ENCODE measurements around the gene TARS3. TPM values are rescaled to one million over a fixed set of nuclear protein-coding genes. Genes with fewer than 3 reads are reported as not detected.

The TARS3 gene
- total RNA-seq, 4 donors from 2014 or later: 2.9 to 16.6 (median 7.8) TPM

GRCh38 chr15:101718896-101719295 is 5.4 kb downstream of the TARS3 start:
- no peak for TF ChIP-seq POLR2A (IDR thresholded peaks at IDR 0.05)
- TF ChIP-seq, protein P1, sequence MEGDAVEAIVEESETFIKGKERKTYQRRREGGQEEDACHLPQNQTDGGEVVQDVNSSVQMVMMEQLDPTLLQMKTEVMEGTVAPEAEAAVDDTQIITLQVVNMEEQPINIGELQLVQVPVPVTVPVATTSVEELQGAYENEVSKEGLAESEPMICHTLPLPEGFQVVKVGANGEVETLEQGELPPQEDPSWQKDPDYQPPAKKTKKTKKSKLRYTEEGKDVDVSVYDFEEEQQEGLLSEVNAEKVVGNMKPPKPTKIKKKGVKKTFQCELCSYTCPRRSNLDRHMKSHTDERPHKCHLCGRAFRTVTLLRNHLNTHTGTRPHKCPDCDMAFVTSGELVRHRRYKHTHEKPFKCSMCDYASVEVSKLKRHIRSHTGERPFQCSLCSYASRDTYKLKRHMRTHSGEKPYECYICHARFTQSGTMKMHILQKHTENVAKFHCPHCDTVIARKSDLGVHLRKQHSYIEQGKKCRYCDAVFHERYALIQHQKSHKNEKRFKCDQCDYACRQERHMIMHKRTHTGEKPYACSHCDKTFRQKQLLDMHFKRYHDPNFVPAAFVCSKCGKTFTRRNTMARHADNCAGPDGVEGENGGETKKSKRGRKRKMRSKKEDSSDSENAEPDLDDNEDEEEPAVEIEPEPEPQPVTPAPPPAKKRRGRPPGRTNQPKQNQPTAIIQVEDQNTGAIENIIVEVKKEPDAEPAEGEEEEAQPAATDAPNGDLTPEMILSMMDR (IDR thresholded peaks at IDR 0.05): no peak
- H3K4me3 ChIP-seq: no peak overlapping the region
- 90 to 96% methylated on average over 3 of the region's 3 CpGs for WGBS, 2 donors
- peaks cover 0 to 73% (median 14%) of the 10 kb centered on the region in 3 donors for H3K36me3 ChIP-seq
- no peaks in the 10 kb centered on the region for H3K9me3 ChIP-seq
- H3K27me3 ChIP-seq: no peaks in the 10 kb centered on the region
- no peak overlapping the region for H3K27ac ChIP-seq
- intact Hi-C loops (cut with DNase I): no loop called here
- DNase-seq: no peak
- peaks cover 6 to 24% (median 7%) of the 10 kb centered on the region in 3 donors for H3K4me1 ChIP-seq

- H3K27me3 ChIP-seq: no peaks in the 10 kb centered on the region
- TF ChIP-seq, protein P1 (IDR thresholded peaks at IDR 0.05): no peak
- TF ChIP-seq POLR2A (IDR thresholded peaks at IDR 0.05): no peak
- 92 to 96% methylated on average over 5 to 6 of the region's 6 CpGs for WGBS, 2 donors
- DNase-seq: no peak
- peaks cover 0 to 90% (median 0%) of the 10 kb centered on the region in 3 donors for H3K36me3 ChIP-seq
- no peaks in the 10 kb centered on the region for H3K4me1 ChIP-seq
- H3K4me3 ChIP-seq: no peak overlapping the region
- H3K27ac ChIP-seq: no peak overlapping the region
- no peaks in the 10 kb centered on the region for H3K9me3 ChIP-seq
- intact Hi-C loops (cut with DNase I): no loop called here
Measured at GRCh38 chr15:101712078-101712477, 12.2 kb downstream of the TARS3 start.

GRCh38 chr15:101710806-101711205 is 13.5 kb downstream of the TARS3 start:
- no peak for TF ChIP-seq POLR2A (IDR thresholded peaks at IDR 0.05)
- TF ChIP-seq, protein P1 (IDR thresholded peaks at IDR 0.05): no peak
- Histone ChIP-seq H3K27ac (no peak overlapping the region), H3K27me3 (no peaks in the 10 kb centered on the region), H3K4me3 (no peak overlapping the region), H3K36me3 (peaks cover 0 to 98% (median 0%) of the 10 kb centered on the region in 3 donors), H3K9me3 (no peaks in the 10 kb centered on the region), H3K4me1 (no peaks in the 10 kb centered on the region)
- WGBS, 2 donors: 74 to 86% methylated on average over 6 of the region's 6 CpGs
- intact Hi-C loops (cut with DNase I): no loop called here
- DNase-seq: no peak

GRCh38 chr15:101709466-101709865 is 14.8 kb downstream of the TARS3 start:
- DNase-seq: no peak
- intact Hi-C loops (cut with DNase I): no loop called here

DNA sequence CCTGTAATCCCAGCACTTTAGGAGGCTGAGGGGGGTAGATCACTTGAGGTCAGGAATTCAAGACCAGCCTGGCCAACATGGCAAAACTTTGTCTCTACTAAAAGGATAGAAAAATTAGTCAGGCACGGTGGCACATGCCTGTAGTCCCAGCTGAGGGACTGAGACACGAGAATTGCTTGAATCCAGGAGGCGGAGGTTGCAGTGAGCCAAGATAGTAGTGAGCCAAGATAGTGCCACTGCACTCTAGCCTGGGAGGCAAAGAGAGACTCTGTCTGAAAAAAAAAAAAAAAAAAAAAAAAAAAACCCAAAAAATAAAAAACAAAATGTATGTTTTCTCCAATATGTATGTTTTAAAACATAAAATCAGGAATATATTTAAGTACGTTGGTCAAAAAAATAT is 16.3 kb downstream of the TARS3 start:
- peaks cover 0 to 100% (median 0%) of the 10 kb centered on the region in 3 donors for H3K36me3 ChIP-seq
- 85 to 91% methylated on average over 4 of the region's 4 CpGs for WGBS, 2 donors

More at GRCh38 chr15:101709466-101709865, 14.8 kb downstream of the TARS3 start:
- no peaks in the 10 kb centered on the region for H3K27me3 ChIP-seq
- WGBS, 2 donors: 83 to 87% methylated on average over 4 to 5 of the region's 5 CpGs
- H3K9me3 ChIP-seq: no peaks in the 10 kb centered on the region
- no peaks in the 10 kb centered on the region for H3K4me1 ChIP-seq
- peaks cover 0 to 100% (median 0%) of the 10 kb centered on the region in 3 donors for H3K36me3 ChIP-seq
- H3K27ac ChIP-seq: no peak overlapping the region
- TF ChIP-seq POLR2A (IDR thresholded peaks at IDR 0.05): no peak
- TF ChIP-seq, protein P1 (IDR thresholded peaks at IDR 0.05): no peak
- H3K4me3 ChIP-seq: no peak overlapping the region

More for the DNA sequence above, 16.3 kb downstream of the TARS3 start:
- TF ChIP-seq POLR2A (IDR thresholded peaks at IDR 0.05): no peak
- TF ChIP-seq, protein P1 (IDR thresholded peaks at IDR 0.05): no peak
- Histone ChIP-seq H3K27ac (no peak overlapping the region), H3K9me3 (no peaks in the 10 kb centered on the region), H3K4me3 (no peak overlapping the region), H3K27me3 (no peaks in the 10 kb centered on the region), H3K4me1 (no peaks in the 10 kb centered on the region)
- intact Hi-C loops (cut with DNase I): no loop called here
- DNase-seq: no peak
